ENCODE data around the gene ST6GALNAC3.

Gene ST6GALNAC3

GRCh38 chr1:76109404-76109803 is 34.9 kb downstream of the ST6GALNAC3 start:
- H3K36me3 ChIP-seq (ENCODE audit: control insufficient read depth in 2 of 2, insufficient read depth in 1 of 2, low read length in 2 of 2), result no peaks in the 10 kb centered on the region
- POLR2A ChIA-PET, result no interaction called here
- no peaks in the 10 kb centered on the region for H3K9me3 ChIP-seq (ENCODE audit: control insufficient read depth, insufficient read depth, low read depth, low read length)
- H3K4me3 ChIP-seq (ENCODE audit: low read depth, low read length), result no peak overlapping the region
- no peak overlapping the region for H3K27ac ChIP-seq (ENCODE audit: extremely low read depth, low read depth, low read length)
- TF ChIP-seq ZNF548 (tag by site-specific recombination; IDR thresholded peaks at IDR 0.05) (no peak), ZNF354C (tag by site-specific recombination; IDR thresholded peaks at IDR 0.05; ENCODE audit: borderline replicate concordance, low read depth) (no peak), ELK4 (IDR thresholded peaks at IDR 0.05; ENCODE audit: borderline replicate concordance, low read depth, low read length) (no peak), ZBTB20 (tag by site-specific recombination; IDR thresholded peaks at IDR 0.05) (no peak), ZNF529 (tag by site-specific recombination; IDR thresholded peaks at IDR 0.05; ENCODE audit: insufficient replicate concordance) (no peak), RBAK (tag by site-specific recombination; IDR thresholded peaks at IDR 0.05) (no peak), ZBTB10 (tag by site-specific recombination; IDR thresholded peaks at IDR 0.05) (no peak), ZNF280D (tag by site-specific recombination; IDR thresholded peaks at IDR 0.05) (no peak), ZNF140 (tag by site-specific recombination; IDR thresholded peaks at IDR 0.05) (no peak), REPIN1 (tag by site-specific recombination; IDR thresholded peaks at IDR 0.05; ENCODE audit: low read depth) (no peak), ZNF335 (tag by site-specific recombination; conservative IDR thresholded peaks at IDR 0.05) (no peak), ZNF785 (tag by site-specific recombination; IDR thresholded peaks at IDR 0.05) (no peak), TSHZ1 (tag by site-specific recombination; IDR thresholded peaks at IDR 0.05; ENCODE audit: borderline replicate concordance) (no peak)
- CTCF ChIA-PET, result no interaction called here
- H3K4me1 ChIP-seq (ENCODE audit: control insufficient read depth, insufficient read depth, low read length), result peaks cover 5% of the 10 kb centered on the region

- Histone ChIP-seq H3K27ac (ENCODE audit: extremely low read depth, low read depth, low read length) (no peak overlapping the region), H3K9me3 (ENCODE audit: control insufficient read depth, insufficient read depth, low read depth, low read length) (no peaks in the 10 kb centered on the region), H3K4me3 (ENCODE audit: low read depth, low read length) (no peak overlapping the region), H3K4me1 (ENCODE audit: control insufficient read depth, insufficient read depth, low read length) (peaks cover 5% of the 10 kb centered on the region; the same call in 1 of the 2 replicates), H3K36me3 (ENCODE audit: control insufficient read depth in 2 of 2, insufficient read depth in 1 of 2, low read length in 2 of 2) (no peaks in the 10 kb centered on the region)
- POLR2A ChIA-PET, result no interaction called here
- CTCF ChIA-PET, result no interaction called here
- TF ChIP-seq TSHZ1 (tag by site-specific recombination; IDR thresholded peaks at IDR 0.05; ENCODE audit: borderline replicate concordance) (no peak), ZNF704 (tag by site-specific recombination; IDR thresholded peaks at IDR 0.05) (no peak), ZNF639 (tag by site-specific recombination; IDR thresholded peaks at IDR 0.05) (no peak), MYNN (tag by site-specific recombination; IDR thresholded peaks at IDR 0.05; ENCODE audit: borderline replicate concordance) (no peak), ZNF140 (tag by site-specific recombination; IDR thresholded peaks at IDR 0.05) (no peak)
These were observed 35.5 kb downstream of the ST6GALNAC3 start for GRCh38 chr1:76109901-76110560.

Measured in HEK293 (cell line).